Neural progenitor cell (in vitro differentiated cells): ENCODE data around the gene TPGS2. TPM values are rescaled to one million over a fixed set of nuclear protein-coding genes. Genes with fewer than 3 reads are reported as not detected.

Source experiments
- DNase-seq: peaks from one replicate; pipeline ENCODE4 v3.0.0-alpha.2; 2016; ENCODE audit warnings: low spot score
- H2AFZ ChIP-seq: fragments of 200-600 bp; sonication (generic); replicated peaks from 2 replicates; pipeline ENCODE4 v1.6.1; 2016; ENCODE audit warnings: antibody characterized with exemption
- H3F3A ChIP-seq: fragments of 200-600 bp; sonication (generic); 2 replicates; pipeline ENCODE4 v1.6.1; 2016; ENCODE audit warnings: antibody characterized with exemption, low read depth
- H3K27ac ChIP-seq: fragments of 200-600 bp; sonication (generic); 2 replicates; pipeline ENCODE4 v1.5.1; 2016; ENCODE audit warnings: mild to moderate bottlenecking
- H3K27me3 ChIP-seq: fragments of 200-600 bp; sonication (generic); 2 replicates; pipeline ENCODE4 v1.6.1; 2016; ENCODE audit warnings: mild to moderate bottlenecking, moderate library complexity
- H3K36me3 ChIP-seq: fragments of 200-600 bp; sonication (generic); 2 replicates; pipeline ENCODE4 v1.5.1; 2016
- H3K4me1 ChIP-seq: fragments of 200-600 bp; sonication (generic); 2 replicates; pipeline ENCODE4 v1.6.1; 2016; ENCODE audit warnings: mixed run types
- H3K4me2 ChIP-seq: fragments of 200-600 bp; sonication (generic); 2 replicates; pipeline ENCODE4 v1.6.1; 2016
- H3K4me3 ChIP-seq: fragments of 200-600 bp; sonication (generic); 2 replicates; pipeline ENCODE4 v1.5.1; 2016
- H3K79me2 ChIP-seq: fragments of 200-600 bp; sonication (generic); 2 replicates; pipeline ENCODE4 v1.6.1; 2016; ENCODE audit warnings: low read depth
- H3K9ac ChIP-seq: fragments of 200-600 bp; sonication (generic); 2 replicates; pipeline ENCODE4 v1.6.1; 2016
- H3K9me3 ChIP-seq: fragments of 200-600 bp; sonication (generic); 2 replicates; pipeline ENCODE4 v1.5.1; 2016; ENCODE audit warnings: low read depth
- H4K20me1 ChIP-seq: fragments of 200-600 bp; sonication (generic); 2 replicates; pipeline ENCODE4 v1.6.1; 2016; ENCODE audit warnings: low read depth
- H3K27ac Mint-ChIP-seq: 3 replicates; pipeline ENCODE4 v1.8.0; 2021; ENCODE audit warnings: mixed read lengths
- H3K27me3 Mint-ChIP-seq: 2 replicates; pipeline ENCODE4 v1.8.0; 2022; ENCODE audit warnings: low read depth, mild to moderate bottlenecking, inconsistent platforms, moderate library complexity, mixed read lengths; ENCODE audit not compliant: insufficient read depth
- H3K36me3 Mint-ChIP-seq: 3 replicates; pipeline ENCODE4 v1.8.0; 2021; ENCODE audit warnings: mixed read lengths
- H3K4me1 Mint-ChIP-seq: 3 replicates; pipeline ENCODE4 v1.8.0; 2021; ENCODE audit warnings: mixed read lengths
- H3K4me3 Mint-ChIP-seq: 3 replicates; pipeline ENCODE4 v1.8.0; 2021; ENCODE audit warnings: mild to moderate bottlenecking, moderate library complexity, mixed read lengths
- H3K9me3 Mint-ChIP-seq: 3 replicates; pipeline ENCODE4 v1.8.0; 2020; ENCODE audit warnings: mixed read lengths
- CTCF ChIP-seq: fragments of 200-600 bp; sonication (generic); IDR thresholded peaks from 2 replicates; pipeline ENCODE4 v1.5.1; 2017; ENCODE audit warnings: antibody characterized with exemption, mild to moderate bottlenecking
- EZH2 ChIP-seq: fragments of 200-600 bp; sonication (generic); IDR thresholded peaks from 2 replicates; pipeline ENCODE4 v1.6.1; 2017; ENCODE audit warnings: antibody characterized with exemption, mild to moderate bottlenecking, moderate library complexity
- EZH2phosphoT487 ChIP-seq: fragments of 200-600 bp; sonication (generic); IDR thresholded peaks from 2 replicates; pipeline ENCODE4 v1.6.1; 2017; ENCODE audit warnings: antibody characterized with exemption
- total RNA-seq: library from RNA; depleted of rRNA; stranded (reverse); fragments of >200 nt; gene quantifications from 2 replicates; pipeline ENCODE4 v1.2.3, GENCODE V29; 2015; ENCODE audit warnings: low replicate concordance

TPGS2 gene
- total RNA-seq, 1 donor from 2014 or later = 301 TPM

- Mint-ChIP-seq H3K4me3 (no peak overlapping the region), H3K4me1 (no peaks in the 10 kb centered on the region), H3K27ac (no peak overlapping the region), H3K9me3 (no peaks in the 10 kb centered on the region), H3K36me3 (peaks cover 39% of the 10 kb centered on the region), H3K27me3 (peaks cover 6% of the 10 kb centered on the region)
- no peak for DNase-seq
- Histone ChIP-seq H3K4me1 (no peaks in the 10 kb centered on the region), H2AFZ (no peak overlapping the region), H3K9ac (no peak overlapping the region), H3F3A (no peaks in the 10 kb centered on the region), H3K36me3 (peaks cover 5% of the 10 kb centered on the region), H3K4me3 (no peak overlapping the region), H3K79me2 (no peaks in the 10 kb centered on the region), H3K27ac (no peak overlapping the region), H3K27me3 (no peaks in the 10 kb centered on the region), H4K20me1 (no peaks in the 10 kb centered on the region), H3K9me3 (no peaks in the 10 kb centered on the region), H3K4me2 (no peak overlapping the region)
- no peak for TF ChIP-seq EZH2phosphoT487
- TF ChIP-seq EZH2 = no peak
- no peak for TF ChIP-seq CTCF
Measured at GRCh38 chr18:36776650-36777049, 52.2 kb downstream of the TPGS2 start.

GRCh38 chr18:36775396-36775795 lies 53.4 kb downstream of the TPGS2 start:
- H3K36me3 ChIP-seq = peaks cover 5% of the 10 kb centered on the region
- Mint-ChIP-seq H3K4me1 (peaks cover 5% of the 10 kb centered on the region), H3K27me3 (peaks cover 4% of the 10 kb centered on the region), H3K9me3 (no peaks in the 10 kb centered on the region), H3K27ac (no peak overlapping the region), H3K4me3 (no peak overlapping the region), H3K36me3 (peaks cover 38% of the 10 kb centered on the region)
- no peak for DNase-seq
- no peak for TF ChIP-seq EZH2phosphoT487
- TF ChIP-seq EZH2 = no peak
- no peak for TF ChIP-seq CTCF
- H4K20me1 ChIP-seq = no peaks in the 10 kb centered on the region
- H3K27ac ChIP-seq = no peak overlapping the region
- no peak overlapping the region for H3K4me2 ChIP-seq
- H3K4me3 ChIP-seq = no peak overlapping the region
- no peaks in the 10 kb centered on the region for H3K4me1 ChIP-seq
- H3K9ac ChIP-seq = no peak overlapping the region
- no peaks in the 10 kb centered on the region for H3K79me2 ChIP-seq
- H3K9me3 ChIP-seq = no peaks in the 10 kb centered on the region
- H3F3A ChIP-seq = no peaks in the 10 kb centered on the region
- H2AFZ ChIP-seq = no peak overlapping the region
- H3K27me3 ChIP-seq = no peaks in the 10 kb centered on the region

- no peaks in the 10 kb centered on the region for H3F3A ChIP-seq
- Mint-ChIP-seq H3K4me1 (peaks cover 5% of the 10 kb centered on the region), H3K4me3 (no peak overlapping the region), H3K27me3 (peaks cover 2% of the 10 kb centered on the region), H3K27ac (no peak overlapping the region), H3K9me3 (no peaks in the 10 kb centered on the region), H3K36me3 (peaks cover 26% of the 10 kb centered on the region)
- H3K79me2 ChIP-seq = no peaks in the 10 kb centered on the region
- no peak overlapping the region for H3K4me3 ChIP-seq
- H3K9ac ChIP-seq = no peak overlapping the region
- no peaks in the 10 kb centered on the region for H3K9me3 ChIP-seq
- H3K27ac ChIP-seq = no peak overlapping the region
- H3K36me3 ChIP-seq = peaks cover 5% of the 10 kb centered on the region
- H2AFZ ChIP-seq = no peak overlapping the region
- no peaks in the 10 kb centered on the region for H4K20me1 ChIP-seq
- H3K4me2 ChIP-seq = no peak overlapping the region
- TF ChIP-seq EZH2phosphoT487 (no peak), EZH2 (no peak), CTCF (no peak)
- no peaks in the 10 kb centered on the region for H3K27me3 ChIP-seq
- H3K4me1 ChIP-seq = no peaks in the 10 kb centered on the region
- no peak for DNase-seq
Measured at GRCh38 chr18:36772241-36772723, 56.5 kb downstream of the TPGS2 start.
